HEK293 (cell line): ENCODE measurements around the gene KCNMA1.

ENCODE experiments used
- CTCF ChIA-PET: fragments of 350-600 bp; formaldehyde crosslinking; extraction: SDS; loops from one replicate; lab custom pipeline; 2021; ENCODE audit warnings: antibody characterized with exemption; lab: Yijun Ruan, JAX
- POLR2A ChIA-PET: fragments of 300-600 bp; formaldehyde crosslinking; extraction: SDS; loops from one replicate; lab custom pipeline; 2020; ENCODE audit warnings: antibody characterized with exemption, inconsistent platforms; lab: Yijun Ruan, JAX
- H3K27ac ChIP-seq: fragments of 200-500 bp; sonication (Bioruptor generic); 2 replicates; pipeline ENCODE4 v1.5.1; 2014; ENCODE audit warnings: low read depth, low read length, control low read depth, inconsistent platforms; ENCODE audit errors: extremely low read depth
- H3K36me3 ChIP-seq, 2 experiments: fragments of 200-500 bp in 1 of 2; sonication (Bioruptor generic) in 1 of 2; 1 replicate in 1 of 2; 2 replicates in 1 of 2; pipeline ENCODE4 v1.5.1; 2014 to 2017; ENCODE audit warnings: inconsistent platforms in 2 of 2, low read length in 2 of 2; ENCODE audit not compliant: control insufficient read depth in 2 of 2, insufficient read depth in 1 of 2
- H3K4me1 ChIP-seq: fragments of 200-500 bp; sonication (Bioruptor generic); 2 replicates; pipeline ENCODE4 v1.5.1; 2014; ENCODE audit warnings: mild to moderate bottlenecking, low read length, inconsistent platforms; ENCODE audit not compliant: control insufficient read depth, insufficient read depth
- H3K4me3 ChIP-seq: 2 replicates; pipeline ENCODE4 v1.5.1; 2011; ENCODE audit warnings: low read depth, mild to moderate bottlenecking, control low read depth, low read length, moderate library complexity
- H3K9me3 ChIP-seq: fragments of 200-500 bp; sonication (Bioruptor generic); 2 replicates; pipeline ENCODE4 v1.5.1; 2014; ENCODE audit warnings: low read depth, low read length, inconsistent platforms; ENCODE audit not compliant: control insufficient read depth, insufficient read depth
- YY1 ChIP-seq: fragments of 450-650 bp; formaldehyde crosslinking; IDR thresholded peaks from 2 replicates; pipeline ENCODE4 v1.5.1; 2018; ENCODE audit warnings: missing biosample characterization, missing genetic modification characterization
- ZBTB20 ChIP-seq: fragments of 450-650 bp; formaldehyde crosslinking; IDR thresholded peaks from 2 replicates; pipeline ENCODE4 v1.5.1; 2016; ENCODE audit warnings: missing biosample characterization, missing genetic modification characterization
- ZNF2 ChIP-seq: fragments of 450-650 bp; formaldehyde crosslinking; IDR thresholded peaks from 2 replicates; pipeline ENCODE4 v1.5.1; 2016; ENCODE audit warnings: missing biosample characterization, missing genetic modification characterization
- ZNF302 ChIP-seq: fragments of 450-650 bp; formaldehyde crosslinking; IDR thresholded peaks from 2 replicates; pipeline ENCODE4 v1.5.1; 2016; ENCODE audit warnings: missing biosample characterization, missing genetic modification characterization, low read depth
- ZNF426 ChIP-seq: fragments of 450-650 bp; formaldehyde crosslinking; IDR thresholded peaks from 2 replicates; pipeline ENCODE4 v1.5.1; 2017; ENCODE audit warnings: missing biosample characterization, missing genetic modification characterization, mild to moderate bottlenecking, inconsistent platforms, moderate library complexity
- ZNF530 ChIP-seq: fragments of 450-650 bp; formaldehyde crosslinking; IDR thresholded peaks from 2 replicates; pipeline ENCODE4 v1.5.1; 2016; ENCODE audit warnings: low read depth, missing biosample characterization, missing genetic modification characterization
- ZNF600 ChIP-seq: fragments of 450-650 bp; formaldehyde crosslinking; IDR thresholded peaks from 2 replicates; pipeline ENCODE4 v1.5.1; 2016; ENCODE audit warnings: missing biosample characterization, missing genetic modification characterization
- ZNF624 ChIP-seq: fragments of 450-650 bp; formaldehyde crosslinking; IDR thresholded peaks from 2 replicates; pipeline ENCODE4 v1.5.1; 2017; ENCODE audit warnings: missing biosample characterization, missing genetic modification characterization
- ZSCAN16 ChIP-seq: fragments of 450-650 bp; formaldehyde crosslinking; IDR thresholded peaks from 2 replicates; pipeline ENCODE4 v1.5.1; 2016; ENCODE audit warnings: missing biosample characterization, missing genetic modification characterization
- TF ChIP-seq, protein P1 (sequence below): fragments of 450-650 bp; formaldehyde crosslinking; IDR thresholded peaks from 2 replicates; pipeline ENCODE4 v1.5.1; 2016; ENCODE audit warnings: missing biosample characterization, missing genetic modification characterization
- TF ChIP-seq, protein P2 (sequence below): fragments of 450-650 bp; formaldehyde crosslinking; optimal IDR thresholded peaks from 2 replicates; pipeline ENCODE3; 2016; ENCODE audit warnings: missing biosample characterization, mild to moderate bottlenecking, missing genetic modification characterization
- TF ChIP-seq, protein P3 (sequence below): fragments of 450-650 bp; formaldehyde crosslinking; IDR thresholded peaks from 2 replicates; pipeline ENCODE4 v1.5.1; 2016; ENCODE audit warnings: missing biosample characterization, missing genetic modification characterization
- TF ChIP-seq, protein P4 (sequence below): fragments of 450-650 bp; formaldehyde crosslinking; IDR thresholded peaks from 2 replicates; pipeline ENCODE4 v1.5.1; 2016; ENCODE audit warnings: missing biosample characterization, missing genetic modification characterization
- TF ChIP-seq, protein P5 (sequence below): fragments of 450-650 bp; formaldehyde crosslinking; IDR thresholded peaks from 2 replicates; pipeline ENCODE4 v1.5.1; 2016; ENCODE audit warnings: missing biosample characterization, missing genetic modification characterization

The KCNMA1 gene

DNA sequence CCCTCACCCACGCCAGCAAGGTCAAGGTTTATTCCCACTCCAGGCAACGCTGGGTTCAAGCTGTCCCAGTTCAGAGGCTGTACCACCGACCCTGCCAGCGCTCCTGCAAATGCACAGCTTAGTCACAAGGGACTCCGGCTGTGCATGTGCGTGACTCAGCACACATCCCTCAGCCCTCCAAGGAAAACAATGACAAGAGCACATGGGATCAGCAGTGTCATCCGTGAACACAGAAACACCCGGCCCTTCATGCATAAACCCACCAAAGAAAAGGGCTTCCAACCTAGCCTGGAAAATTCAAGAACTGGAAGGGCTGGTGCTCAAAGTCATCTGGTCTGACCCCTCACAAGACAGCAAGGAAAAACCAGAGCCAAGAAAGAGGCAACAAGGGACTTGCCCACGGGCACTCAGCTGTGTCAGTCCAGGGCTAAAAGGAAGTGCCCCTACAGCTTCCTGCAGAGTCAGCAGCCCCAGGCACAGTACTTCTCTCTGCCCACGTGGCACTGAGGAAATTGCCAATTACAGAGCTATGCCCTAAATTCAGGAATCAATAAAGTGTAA lies 106.1 kb downstream of the KCNMA1 start (continued):
- TF ChIP-seq, protein P1, sequence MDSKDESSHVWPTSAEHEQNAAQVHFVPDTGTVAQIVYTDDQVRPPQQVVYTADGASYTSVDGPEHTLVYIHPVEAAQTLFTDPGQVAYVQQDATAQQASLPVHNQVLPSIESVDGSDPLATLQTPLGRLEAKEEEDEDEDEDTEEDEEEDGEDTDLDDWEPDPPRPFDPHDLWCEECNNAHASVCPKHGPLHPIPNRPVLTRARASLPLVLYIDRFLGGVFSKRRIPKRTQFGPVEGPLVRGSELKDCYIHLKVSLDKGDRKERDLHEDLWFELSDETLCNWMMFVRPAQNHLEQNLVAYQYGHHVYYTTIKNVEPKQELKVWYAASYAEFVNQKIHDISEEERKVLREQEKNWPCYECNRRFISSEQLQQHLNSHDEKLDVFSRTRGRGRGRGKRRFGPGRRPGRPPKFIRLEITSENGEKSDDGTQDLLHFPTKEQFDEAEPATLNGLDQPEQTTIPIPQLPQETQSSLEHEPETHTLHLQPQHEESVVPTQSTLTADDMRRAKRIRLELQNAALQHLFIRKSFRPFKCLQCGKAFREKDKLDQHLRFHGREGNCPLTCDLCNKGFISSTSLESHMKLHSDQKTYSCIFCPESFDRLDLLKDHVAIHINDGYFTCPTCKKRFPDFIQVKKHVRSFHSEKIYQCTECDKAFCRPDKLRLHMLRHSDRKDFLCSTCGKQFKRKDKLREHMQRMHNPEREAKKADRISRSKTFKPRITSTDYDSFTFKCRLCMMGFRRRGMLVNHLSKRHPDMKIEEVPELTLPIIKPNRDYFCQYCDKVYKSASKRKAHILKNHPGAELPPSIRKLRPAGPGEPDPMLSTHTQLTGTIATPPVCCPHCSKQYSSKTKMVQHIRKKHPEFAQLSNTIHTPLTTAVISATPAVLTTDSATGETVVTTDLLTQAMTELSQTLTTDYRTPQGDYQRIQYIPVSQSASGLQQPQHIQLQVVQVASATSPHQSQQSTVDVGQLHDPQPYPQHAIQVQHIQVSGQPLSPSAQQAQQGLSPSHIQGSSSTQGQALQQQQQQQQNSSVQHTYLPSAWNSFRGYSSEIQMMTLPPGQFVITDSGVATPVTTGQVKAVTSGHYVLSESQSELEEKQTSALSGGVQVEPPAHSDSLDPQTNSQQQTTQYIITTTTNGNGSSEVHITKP (tag by site-specific recombination) = peak; percentile 70
- TF ChIP-seq, protein P2, sequence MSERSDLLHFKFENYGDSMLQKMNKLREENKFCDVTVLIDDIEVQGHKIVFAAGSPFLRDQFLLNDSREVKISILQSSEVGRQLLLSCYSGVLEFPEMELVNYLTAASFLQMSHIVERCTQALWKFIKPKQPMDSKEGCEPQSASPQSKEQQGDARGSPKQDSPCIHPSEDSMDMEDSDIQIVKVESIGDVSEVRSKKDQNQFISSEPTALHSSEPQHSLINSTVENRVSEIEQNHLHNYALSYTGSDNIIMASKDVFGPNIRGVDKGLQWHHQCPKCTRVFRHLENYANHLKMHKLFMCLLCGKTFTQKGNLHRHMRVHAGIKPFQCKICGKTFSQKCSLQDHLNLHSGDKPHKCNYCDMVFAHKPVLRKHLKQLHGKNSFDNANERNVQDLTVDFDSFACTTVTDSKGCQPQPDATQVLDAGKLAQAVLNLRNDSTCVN (tag by site-specific recombination) = peak; percentile 19
- TF ChIP-seq ZNF600 (tag by site-specific recombination) = peak; percentile 77; the same call in 1 of the 2 replicates
- TF ChIP-seq ZNF2 (tag by site-specific recombination) = 0 out of 2 replicates have a peak, but pooled peaks have one; percentile 21
- TF ChIP-seq ZNF624 = no peak
- 0 out of 2 replicates have a peak, but pooled peaks have one; percentile 34 for TF ChIP-seq ZBTB20 (tag by site-specific recombination)

DNA sequence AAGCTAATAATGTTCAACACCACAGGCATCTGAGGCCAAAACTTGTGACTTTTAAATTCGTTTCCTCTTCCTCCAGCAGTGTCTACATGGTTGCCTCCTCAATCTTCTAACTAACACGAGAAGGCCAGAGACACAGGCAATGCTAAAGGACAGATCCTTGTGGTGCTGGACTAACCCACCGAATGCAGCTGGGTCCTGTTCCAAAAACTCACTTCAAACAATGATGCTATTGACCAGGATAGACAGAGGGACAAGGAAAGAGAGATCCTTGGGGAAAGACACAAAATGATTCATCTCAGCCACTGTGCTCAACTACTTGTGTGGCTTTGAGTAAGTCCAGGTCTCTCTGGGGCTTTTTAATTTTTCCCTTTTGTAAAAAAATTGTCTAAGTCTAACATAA lies 107.6 kb downstream of the KCNMA1 start:
- Histone ChIP-seq H3K9me3 (no peaks in the 10 kb centered on the region), H3K36me3 (no peaks in the 10 kb centered on the region), H3K4me3 (no peak overlapping the region), H3K4me1 (peaks cover 9% of the 10 kb centered on the region), H3K27ac (no peak overlapping the region)
- ChIA-PET CTCF (interaction anchor here (0.7 to 1.7 kb wide), 4 partner anchors 14 to 364 kb away, joined by 3 to 4 read pairs (median 3); no protein-coding TSS in a partner anchor), POLR2A (no interaction called here)
- TF ChIP-seq, protein P3, sequence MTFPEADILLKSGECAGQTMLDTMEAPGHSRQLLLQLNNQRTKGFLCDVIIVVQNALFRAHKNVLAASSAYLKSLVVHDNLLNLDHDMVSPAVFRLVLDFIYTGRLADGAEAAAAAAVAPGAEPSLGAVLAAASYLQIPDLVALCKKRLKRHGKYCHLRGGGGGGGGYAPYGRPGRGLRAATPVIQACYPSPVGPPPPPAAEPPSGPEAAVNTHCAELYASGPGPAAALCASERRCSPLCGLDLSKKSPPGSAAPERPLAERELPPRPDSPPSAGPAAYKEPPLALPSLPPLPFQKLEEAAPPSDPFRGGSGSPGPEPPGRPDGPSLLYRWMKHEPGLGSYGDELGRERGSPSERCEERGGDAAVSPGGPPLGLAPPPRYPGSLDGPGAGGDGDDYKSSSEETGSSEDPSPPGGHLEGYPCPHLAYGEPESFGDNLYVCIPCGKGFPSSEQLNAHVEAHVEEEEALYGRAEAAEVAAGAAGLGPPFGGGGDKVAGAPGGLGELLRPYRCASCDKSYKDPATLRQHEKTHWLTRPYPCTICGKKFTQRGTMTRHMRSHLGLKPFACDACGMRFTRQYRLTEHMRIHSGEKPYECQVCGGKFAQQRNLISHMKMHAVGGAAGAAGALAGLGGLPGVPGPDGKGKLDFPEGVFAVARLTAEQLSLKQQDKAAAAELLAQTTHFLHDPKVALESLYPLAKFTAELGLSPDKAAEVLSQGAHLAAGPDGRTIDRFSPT = no peak
- TF ChIP-seq ZNF426 (tag by site-specific recombination) (no peak), YY1 (tag by site-specific recombination) (no peak), ZSCAN16 (no peak), ZNF302 (tag by site-specific recombination) (no peak), ZNF530 (tag by site-specific recombination) (no peak)
- TF ChIP-seq, protein P4, sequence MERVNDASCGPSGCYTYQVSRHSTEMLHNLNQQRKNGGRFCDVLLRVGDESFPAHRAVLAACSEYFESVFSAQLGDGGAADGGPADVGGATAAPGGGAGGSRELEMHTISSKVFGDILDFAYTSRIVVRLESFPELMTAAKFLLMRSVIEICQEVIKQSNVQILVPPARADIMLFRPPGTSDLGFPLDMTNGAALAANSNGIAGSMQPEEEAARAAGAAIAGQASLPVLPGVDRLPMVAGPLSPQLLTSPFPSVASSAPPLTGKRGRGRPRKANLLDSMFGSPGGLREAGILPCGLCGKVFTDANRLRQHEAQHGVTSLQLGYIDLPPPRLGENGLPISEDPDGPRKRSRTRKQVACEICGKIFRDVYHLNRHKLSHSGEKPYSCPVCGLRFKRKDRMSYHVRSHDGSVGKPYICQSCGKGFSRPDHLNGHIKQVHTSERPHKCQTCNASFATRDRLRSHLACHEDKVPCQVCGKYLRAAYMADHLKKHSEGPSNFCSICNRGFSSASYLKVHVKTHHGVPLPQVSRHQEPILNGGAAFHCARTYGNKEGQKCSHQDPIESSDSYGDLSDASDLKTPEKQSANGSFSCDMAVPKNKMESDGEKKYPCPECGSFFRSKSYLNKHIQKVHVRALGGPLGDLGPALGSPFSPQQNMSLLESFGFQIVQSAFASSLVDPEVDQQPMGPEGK (tag by site-specific recombination) = no peak
- TF ChIP-seq, protein P5, sequence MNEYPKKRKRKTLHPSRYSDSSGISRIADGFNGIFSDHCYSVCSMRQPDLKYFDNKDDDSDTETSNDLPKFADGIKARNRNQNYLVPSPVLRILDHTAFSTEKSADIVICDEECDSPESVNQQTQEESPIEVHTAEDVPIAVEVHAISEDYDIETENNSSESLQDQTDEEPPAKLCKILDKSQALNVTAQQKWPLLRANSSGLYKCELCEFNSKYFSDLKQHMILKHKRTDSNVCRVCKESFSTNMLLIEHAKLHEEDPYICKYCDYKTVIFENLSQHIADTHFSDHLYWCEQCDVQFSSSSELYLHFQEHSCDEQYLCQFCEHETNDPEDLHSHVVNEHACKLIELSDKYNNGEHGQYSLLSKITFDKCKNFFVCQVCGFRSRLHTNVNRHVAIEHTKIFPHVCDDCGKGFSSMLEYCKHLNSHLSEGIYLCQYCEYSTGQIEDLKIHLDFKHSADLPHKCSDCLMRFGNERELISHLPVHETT (tag by site-specific recombination) = no peak
